Head of caudate nucleus (tissue), 42 donors: Measurements from ENCODE around the gene GRHL1.
"Not testable (repeated sequence)": the region's sequence is repeated elsewhere in the genome, so short reads cannot be mapped to it uniquely, and the experiment has no call there.

Source experiments
- DNase-seq, 42 donors: peaks; one replicate each; pipeline versions ENCODE4 v3.0.0 to v3.0.0-alpha.2; 2020 to 2021; ENCODE audit warnings: mixed read lengths in 7 of 42
- intact Hi-C: fragments of 100-400 bp; cut with DNase I; formaldehyde crosslinking; loops from one replicate; pipeline ENCODE4 v1.15.0; 2022

GRHL1 gene

GRCh38 chr2:9951522-9952285 lies at the start of gene GRHL1:
Gene GRHL1 (plus strand): TSS chr2:9951693. CDS start chr2:9951834, 141 bp downstream.
- intact Hi-C loops = loop anchor here (10.0 kb wide), 1 partner anchor 137 kb away; no protein-coding TSS in a partner anchor
- peak; percentile 74 to 98 (median 94) for DNase-seq

- no peak for DNase-seq
- intact Hi-C loops = no loop called here
Measured at GRCh38 chr2:9905413-9905812, 46.1 kb upstream of the GRHL1 start.

- intact Hi-C loops = no loop called here
- DNase-seq = no peak
Measured at GRCh38 chr2:9907402-9907801, 44.1 kb upstream of the GRHL1 start.

GRCh38 chr2:9908639-9909038 lies 42.9 kb upstream of the GRHL1 start:
- intact Hi-C loops = no loop called here
- no peak for DNase-seq

- intact Hi-C loops = no loop called here
- no peak for DNase-seq
Measured at GRCh38 chr2:9909106-9909505, 42.4 kb upstream of the GRHL1 start.

- intact Hi-C loops = no loop called here
- no peak for DNase-seq
Measured at GRCh38 chr2:9910699-9911098, 40.8 kb upstream of the GRHL1 start.

- no peak for DNase-seq
- intact Hi-C loops = no loop called here
Measured at GRCh38 chr2:9912468-9912867, 39.0 kb upstream of the GRHL1 start.

- no peak for DNase-seq
- intact Hi-C loops = no loop called here
Measured at GRCh38 chr2:9914384-9915065, 37.0 kb upstream of the GRHL1 start.

GRCh38 chr2:9918275-9918674 lies 33.2 kb upstream of the GRHL1 start:
- intact Hi-C loops = no loop called here
- DNase-seq = no peak

- intact Hi-C loops = no loop called here
Measured at GRCh38 chr2:9919512-9919911, 32.0 kb upstream of the GRHL1 start.

GRCh38 chr2:9927020-9927419 lies 24.5 kb upstream of the GRHL1 start:
- intact Hi-C loops, DNase-seq: not testable (repeated sequence)

More at GRCh38 chr2:9919512-9919911, 32.0 kb upstream of the GRHL1 start:
- DNase-seq = no peak

- intact Hi-C loops = no loop called here
- no peak for DNase-seq
Measured at GRCh38 chr2:9937258-9937657, 14.2 kb upstream of the GRHL1 start.

GRCh38 chr2:9937968-9938367 lies 13.5 kb upstream of the GRHL1 start:
- DNase-seq = no peak
- intact Hi-C loops = no loop called here

- DNase-seq = no peak
Measured at GRCh38 chr2:9939587-9940485, 11.7 kb upstream of the GRHL1 start.

GRCh38 chr2:9941196-9941995 lies 10.1 kb upstream of the GRHL1 start:
- no peak for DNase-seq
- intact Hi-C loops = no loop called here

More at GRCh38 chr2:9939587-9940485, 11.7 kb upstream of the GRHL1 start:
- intact Hi-C loops = no loop called here

GRCh38 chr2:9941996-9942390 lies 9.5 kb upstream of the GRHL1 start:
- no peak for DNase-seq
- intact Hi-C loops = no loop called here

- DNase-seq = no peak
- intact Hi-C loops = no loop called here
Measured at GRCh38 chr2:9944330-9944758, 7.1 kb upstream of the GRHL1 start.

GRCh38 chr2:9945596-9945995 lies 5.9 kb upstream of the GRHL1 start:
- DNase-seq = no peak
- intact Hi-C loops = no loop called here

- intact Hi-C loops = no loop called here
- no peak for DNase-seq
Measured at GRCh38 chr2:9946076-9946475, 5.4 kb upstream of the GRHL1 start.
